Activated T-cell treated with anti-CD3 and anti-CD28 coated beads, Interleukin-2, amount 50 U/mL, for 48 hours (primary cell): ENCODE data around the gene OSR1.
"Not testable (repeated sequence)": the region's sequence is repeated elsewhere in the genome, so short reads cannot be mapped to it uniquely, and the experiment has no call there.

Experiments
- DNase-seq, 2 experiments: peaks; one replicate each; pipeline ENCODE4 v3.0.0-alpha.2; 2020

The OSR1 gene

GRCh38 chr2:19330436-19330835 is 28.0 kb downstream of the OSR1 start:
- DNase-seq = no peak

GRCh38 chr2:19329445-19329844 is 29.0 kb downstream of the OSR1 start:
- no peak for DNase-seq

DNA sequence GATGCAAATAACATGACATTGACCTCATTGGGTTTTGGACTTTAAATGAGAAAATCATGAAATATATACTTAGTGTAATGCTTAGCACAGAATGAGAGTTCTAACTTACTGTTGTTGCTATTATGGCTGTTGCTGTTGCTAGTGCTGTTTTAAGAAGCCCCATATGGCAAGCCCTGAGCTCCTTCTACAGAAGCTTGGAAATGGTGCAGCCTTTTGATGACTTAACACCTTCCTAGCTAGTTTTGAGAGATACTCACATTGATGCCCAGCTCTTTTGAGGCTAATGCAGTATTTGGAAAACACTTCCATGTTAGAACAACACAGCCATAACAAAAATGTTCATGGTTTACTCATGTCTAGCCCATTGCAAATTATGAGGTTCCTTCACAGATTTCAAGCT is 30.9 kb downstream of the OSR1 start:
- DNase-seq = no peak

DNA sequence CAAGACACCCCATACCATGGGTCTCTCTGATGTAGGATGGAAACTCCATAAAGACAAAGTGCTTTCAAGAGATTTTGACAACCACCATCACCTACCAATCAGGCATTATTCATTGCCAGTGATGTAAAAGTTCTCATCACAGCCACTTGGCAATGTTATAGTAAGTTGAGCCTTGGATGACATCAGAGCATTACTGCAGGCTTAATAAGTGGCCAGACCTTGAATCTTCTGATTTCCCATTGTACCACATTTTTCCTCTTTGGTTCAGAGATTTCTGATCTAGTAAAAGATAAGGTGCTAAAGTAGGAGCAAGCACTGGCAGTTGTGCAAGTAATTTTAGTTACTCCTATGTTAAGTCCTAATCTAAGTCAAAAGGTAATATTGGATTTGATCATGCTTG is 36.5 kb downstream of the OSR1 start:
- no peak for DNase-seq

DNA sequence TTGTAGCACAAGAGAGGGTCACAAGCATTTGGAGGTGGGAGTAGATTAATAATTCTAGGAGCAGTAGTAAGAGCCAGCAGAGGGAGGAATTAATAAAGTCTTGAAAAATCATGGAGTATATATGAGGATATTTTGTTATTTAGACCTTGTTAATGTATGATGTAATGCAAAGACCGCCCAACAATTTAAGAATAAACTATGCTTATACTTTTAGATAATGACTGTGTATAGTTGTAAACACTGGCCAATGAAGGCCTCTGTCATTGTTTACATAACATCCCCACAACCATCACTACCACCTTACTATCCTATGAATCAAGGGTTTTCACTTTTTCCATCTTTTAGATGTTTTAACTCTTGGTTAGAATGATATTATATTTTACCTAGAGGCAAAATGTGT is 37.6 kb downstream of the OSR1 start:
- no peak for DNase-seq

- DNase-seq = no peak
These were observed 38.7 kb downstream of the OSR1 start for GRCh38 chr2:19319698-19320097.

- no peak for DNase-seq
These were observed 39.4 kb downstream of the OSR1 start for GRCh38 chr2:19319064-19319463.

DNA sequence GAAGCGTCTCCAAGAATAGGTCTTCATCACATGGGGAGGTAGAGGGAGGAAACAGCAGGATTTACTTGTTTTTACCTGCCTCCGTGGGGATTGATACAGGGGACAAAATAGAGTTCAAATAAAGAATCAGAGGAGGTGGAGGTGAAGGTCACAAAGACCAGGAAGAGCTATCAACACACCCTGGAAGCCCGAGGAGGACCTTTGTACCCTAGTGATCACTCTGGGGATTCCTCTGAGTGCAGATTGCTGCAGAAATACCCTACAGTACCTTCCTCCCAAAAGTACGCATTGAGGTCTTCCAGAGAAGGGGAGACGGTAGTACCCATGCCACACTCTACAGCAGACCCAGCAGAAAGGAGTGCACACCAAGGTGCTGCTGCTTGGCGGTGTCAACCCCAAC is 44.9 kb downstream of the OSR1 start:
- DNase-seq = no peak

GRCh38 chr2:19312949-19313348 is 45.5 kb downstream of the OSR1 start:
- no peak for DNase-seq

DNA sequence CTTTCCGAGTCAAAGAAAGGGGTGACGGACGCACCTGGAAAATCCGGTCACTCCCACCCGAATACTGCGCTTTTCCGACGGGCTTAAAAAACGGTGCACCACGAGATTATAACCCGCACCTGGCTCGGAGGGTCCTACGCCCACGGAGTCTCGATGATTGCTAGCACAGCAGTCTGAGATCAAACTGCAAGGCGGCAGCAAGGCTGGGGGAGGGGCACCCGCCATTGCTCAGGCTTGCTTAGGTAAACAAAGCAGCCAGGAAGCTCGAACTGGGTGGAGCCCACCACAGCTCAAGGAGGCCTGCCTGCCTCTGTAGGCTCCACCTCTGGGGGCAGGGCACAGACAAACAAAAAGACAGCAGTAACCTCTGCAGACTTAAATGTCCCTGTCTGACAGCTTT is 52.4 kb downstream of the OSR1 start:
- not testable (repeated sequence) for DNase-seq

DNA sequence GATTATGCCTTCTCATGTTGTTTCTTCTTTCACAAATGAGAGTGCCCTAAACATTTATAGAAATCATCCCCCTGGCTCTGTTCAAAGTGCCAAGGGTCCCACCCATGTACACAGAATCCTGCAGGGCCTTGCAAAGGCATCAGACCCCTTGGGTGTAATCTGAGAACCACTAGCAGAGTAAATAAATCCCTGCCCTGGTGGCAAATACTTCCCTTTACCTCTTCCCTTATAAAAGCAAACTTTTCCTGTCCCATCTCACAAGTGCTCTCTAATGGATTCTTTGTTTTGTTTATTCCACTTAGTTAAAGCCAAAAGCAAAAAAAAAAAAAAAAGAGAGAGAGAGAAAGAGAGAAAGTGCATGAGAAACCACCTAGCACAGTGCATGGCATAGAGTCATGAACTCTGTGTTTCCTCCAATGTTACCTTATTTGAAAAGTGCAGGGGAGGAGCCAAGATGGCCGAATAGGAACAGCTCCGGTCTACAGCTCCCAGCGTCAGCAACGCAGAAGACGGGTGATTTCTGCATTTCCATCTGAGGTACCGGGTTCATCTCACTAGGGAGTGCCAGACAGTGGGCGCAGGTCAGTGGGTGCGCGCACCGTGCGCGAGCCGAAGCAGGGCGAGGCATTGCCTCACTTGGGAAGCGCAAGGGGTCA is 52.9 kb downstream of the OSR1 start:
- not testable (repeated sequence) for DNase-seq

DNA sequence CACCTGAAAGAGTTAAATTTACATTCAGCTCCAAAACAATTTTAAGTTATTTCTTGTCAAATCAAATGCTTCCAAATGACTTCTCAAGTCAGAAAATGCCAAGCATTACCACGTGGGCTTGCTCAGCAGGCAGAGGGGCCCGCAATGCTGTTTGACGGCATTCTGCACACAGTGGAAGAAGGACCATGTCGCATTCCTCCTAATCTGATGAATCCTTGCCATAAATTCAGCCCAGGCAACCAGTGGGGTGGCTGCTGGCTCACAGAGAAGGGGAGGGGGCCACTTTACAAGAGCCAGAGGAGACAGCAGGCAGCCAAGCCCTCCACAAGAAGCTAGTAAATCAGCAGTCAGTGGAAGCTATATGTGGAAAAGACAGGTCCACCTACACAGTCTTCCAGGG is 56.7 kb downstream of the OSR1 start:
- no peak for DNase-seq
